Endothelial cell (in vitro differentiated cells): Measurements from ENCODE around the gene OVOL1. TPM values are rescaled to one million over a fixed set of nuclear protein-coding genes. Genes with fewer than 3 reads are reported as not detected.

ENCODE experiments used
- DNase-seq: peaks from one replicate; pipeline ENCODE4 v3.0.0; 2021; ENCODE audit warnings: low spot score
- H3K27ac Mint-ChIP-seq: one replicate; pipeline ENCODE4 v1.8.0; 2021; ENCODE audit warnings: mixed read lengths, inconsistent platforms; ENCODE audit not compliant: unreplicated experiment
- H3K27me3 Mint-ChIP-seq: one replicate; pipeline ENCODE4 v1.8.0; 2021; ENCODE audit warnings: mild to moderate bottlenecking, moderate library complexity, mixed read lengths, inconsistent platforms; ENCODE audit not compliant: unreplicated experiment
- H3K36me3 Mint-ChIP-seq: one replicate; pipeline ENCODE4 v1.8.0; 2021; ENCODE audit warnings: mild to moderate bottlenecking, low read depth, mixed read lengths, inconsistent platforms; ENCODE audit not compliant: unreplicated experiment
- H3K4me1 Mint-ChIP-seq: one replicate; pipeline ENCODE4 v1.8.0; 2021; ENCODE audit warnings: mild to moderate bottlenecking, mixed read lengths, inconsistent platforms; ENCODE audit not compliant: unreplicated experiment
- H3K4me3 Mint-ChIP-seq: one replicate; pipeline ENCODE4 v1.8.0; 2021; ENCODE audit warnings: mild to moderate bottlenecking, mixed read lengths, inconsistent platforms; ENCODE audit not compliant: unreplicated experiment
- H3K9me3 Mint-ChIP-seq: one replicate; pipeline ENCODE4 v1.8.0; 2021; ENCODE audit warnings: mixed read lengths, inconsistent platforms; ENCODE audit not compliant: unreplicated experiment
- CTCF ChIP-seq: fragments of 200-600 bp; sonication (generic); IDR thresholded peaks from one replicate; pipeline ENCODE4 v1.5.0; 2021; ENCODE audit warnings: antibody characterized with exemption; ENCODE audit not compliant: unreplicated experiment
- total RNA-seq: library from RNA; stranded (reverse); fragmentation: NEBNext Ultra II Directional; extraction: Animal tissue kit (Norgen Biotek cat#: 25700); gene quantifications from one replicate; pipeline ENCODE4 v1.2.1, GENCODE V29; 2021; ENCODE audit not compliant: unreplicated experiment

Gene OVOL1
- total RNA-seq, 1 donor from 2014 or later: not detected

DNA sequence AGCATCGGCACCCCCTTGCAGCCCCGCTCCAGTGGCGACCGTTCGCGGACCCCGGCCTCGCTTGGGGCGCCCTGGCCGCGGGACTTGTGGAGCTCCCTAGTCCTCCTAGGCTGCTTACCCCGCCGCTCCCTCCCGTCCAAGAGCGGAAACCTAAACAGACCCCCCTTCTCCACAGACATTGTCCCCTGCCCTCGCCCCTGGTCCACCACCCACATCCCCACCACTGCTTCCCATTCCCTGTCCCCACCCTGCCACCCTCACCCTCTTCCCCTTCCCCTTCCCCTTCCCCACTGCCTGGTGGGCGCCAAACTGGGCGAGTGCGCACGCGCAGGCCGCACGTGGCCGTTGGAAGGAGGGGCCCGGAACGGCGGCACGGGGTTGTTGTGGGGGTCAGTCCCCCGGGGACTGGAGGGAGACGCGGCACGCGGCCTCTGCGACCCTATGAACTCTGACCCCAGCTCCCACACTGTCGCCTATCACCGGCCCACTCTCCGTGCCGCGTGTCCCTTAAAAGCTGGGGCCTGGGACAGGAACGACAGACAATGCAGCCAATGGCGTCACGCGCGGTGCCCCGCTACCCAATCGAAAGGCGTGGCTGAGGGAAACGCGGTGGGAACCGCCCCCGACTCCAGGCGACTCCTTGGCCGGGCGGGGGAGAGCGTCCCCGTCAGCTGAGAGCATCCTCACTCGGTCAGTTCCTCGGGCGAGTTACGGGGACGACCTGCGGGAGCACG lies 46.6 kb downstream of the OVOL1 start, which contains the start of gene SNX32:
Gene SNX32, plus strand, starts transcription at position 667 of the 734 bp plus-strand sequence. CDS start 103 bp downstream, outside the sequence.
- peaks cover 4% of the 10 kb centered on the region for H3K4me1 Mint-ChIP-seq
- H3K27me3 Mint-ChIP-seq: peaks cover 10% of the 10 kb centered on the region
- TF ChIP-seq CTCF: no peak
- peak; percentile 93 for DNase-seq
- peak within 1 kb of the TSS; percentile 11 for H3K27ac Mint-ChIP-seq
- H3K4me3 Mint-ChIP-seq: peak within 1 kb of the TSS; percentile 77
- H3K9me3 Mint-ChIP-seq: no peaks in the 10 kb centered on the region
- peaks cover 3% of the 10 kb centered on the region for H3K36me3 Mint-ChIP-seq

GRCh38 chr11:65834202-65834601 lies 47.3 kb downstream of the OVOL1 start:
- no peak for TF ChIP-seq CTCF
- Mint-ChIP-seq H3K4me3 (no peak overlapping the region), H3K4me1 (peaks cover 4% of the 10 kb centered on the region), H3K36me3 (peaks cover 3% of the 10 kb centered on the region), H3K9me3 (no peaks in the 10 kb centered on the region), H3K27ac (no peak overlapping the region), H3K27me3 (peaks cover 10% of the 10 kb centered on the region)
- DNase-seq: no peak

GRCh38 chr11:65842144-65842543 lies 55.3 kb downstream of the OVOL1 start:
- H3K27me3 Mint-ChIP-seq: no peaks in the 10 kb centered on the region
- H3K27ac Mint-ChIP-seq: no peak overlapping the region
- H3K36me3 Mint-ChIP-seq: no peaks in the 10 kb centered on the region
- no peaks in the 10 kb centered on the region for H3K4me1 Mint-ChIP-seq
- DNase-seq: no peak
- no peak for TF ChIP-seq CTCF
- no peaks in the 10 kb centered on the region for H3K9me3 Mint-ChIP-seq
- H3K4me3 Mint-ChIP-seq: no peak overlapping the region

GRCh38 chr11:65843811-65844210 lies 56.9 kb downstream of the OVOL1 start:
- Mint-ChIP-seq H3K4me3 (no peak overlapping the region), H3K9me3 (no peaks in the 10 kb centered on the region), H3K36me3 (no peaks in the 10 kb centered on the region), H3K27ac (no peak overlapping the region), H3K27me3 (peaks cover 7% of the 10 kb centered on the region), H3K4me1 (no peaks in the 10 kb centered on the region)
- DNase-seq: no peak
- no peak for TF ChIP-seq CTCF

- H3K27me3 Mint-ChIP-seq: peaks cover 9% of the 10 kb centered on the region
- no peak overlapping the region for H3K4me3 Mint-ChIP-seq
- no peaks in the 10 kb centered on the region for H3K36me3 Mint-ChIP-seq
- no peaks in the 10 kb centered on the region for H3K4me1 Mint-ChIP-seq
- no peak for DNase-seq
- H3K9me3 Mint-ChIP-seq: no peaks in the 10 kb centered on the region
- TF ChIP-seq CTCF: no peak
- no peak overlapping the region for H3K27ac Mint-ChIP-seq
Measured at GRCh38 chr11:65844231-65844872, 57.5 kb downstream of the OVOL1 start.
